ENCODE data around the gene DHX8.

Gene DHX8

DNA sequence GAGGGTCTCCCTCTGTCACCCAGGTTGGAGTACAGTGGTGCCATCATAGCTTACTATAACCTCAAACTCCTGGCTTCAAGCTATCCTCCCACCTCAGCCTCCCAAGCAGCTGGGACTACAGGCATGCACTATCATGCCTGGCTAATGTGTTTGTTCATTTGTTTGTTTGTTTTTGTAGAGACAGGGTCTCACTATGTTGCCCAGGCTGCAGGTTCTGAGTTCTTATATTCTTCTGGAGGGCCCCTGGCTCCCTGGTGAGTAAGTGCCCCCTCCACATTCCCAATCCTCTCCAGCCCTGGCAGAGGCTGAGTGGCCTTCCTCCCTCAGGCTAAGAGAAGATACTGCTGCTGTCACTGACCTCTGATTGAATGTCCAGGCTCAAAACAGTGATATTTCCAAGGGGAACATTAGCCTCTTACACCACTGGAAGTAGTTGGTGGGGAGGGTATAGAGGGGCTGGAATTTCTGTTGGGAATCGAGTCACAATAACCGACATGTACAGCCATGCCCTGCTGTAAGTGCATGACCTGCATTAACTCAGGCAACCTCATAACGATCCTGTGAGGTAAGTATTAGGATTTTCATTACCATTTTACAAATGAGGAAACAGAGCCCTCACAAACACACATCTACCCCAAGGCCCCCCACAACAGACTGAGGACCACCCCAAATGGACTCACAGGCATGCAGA, 65.1 kb downstream of the DHX8 start:
- no peak for DNase-seq

DNA sequence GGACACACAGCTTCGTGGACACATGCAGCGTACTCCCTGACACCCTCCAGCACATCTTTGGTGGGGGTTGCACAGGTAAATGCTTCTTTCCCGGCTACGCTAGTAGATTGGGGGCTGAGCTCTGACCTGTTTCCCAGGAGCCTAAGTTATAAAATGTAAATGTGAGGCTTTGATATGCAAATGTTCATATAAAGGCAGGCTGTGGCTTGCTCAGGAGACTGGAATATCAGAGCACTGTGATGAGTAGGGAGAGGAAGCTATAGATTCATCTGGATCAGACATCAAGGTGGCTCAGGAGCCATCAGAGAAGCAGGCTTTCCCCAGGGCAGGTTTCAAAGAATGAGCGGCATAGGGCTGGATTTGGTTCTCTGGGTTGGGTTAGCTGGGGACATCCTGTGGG, 65.7 kb downstream of the DHX8 start:
- DNase-seq: no peak

DNA sequence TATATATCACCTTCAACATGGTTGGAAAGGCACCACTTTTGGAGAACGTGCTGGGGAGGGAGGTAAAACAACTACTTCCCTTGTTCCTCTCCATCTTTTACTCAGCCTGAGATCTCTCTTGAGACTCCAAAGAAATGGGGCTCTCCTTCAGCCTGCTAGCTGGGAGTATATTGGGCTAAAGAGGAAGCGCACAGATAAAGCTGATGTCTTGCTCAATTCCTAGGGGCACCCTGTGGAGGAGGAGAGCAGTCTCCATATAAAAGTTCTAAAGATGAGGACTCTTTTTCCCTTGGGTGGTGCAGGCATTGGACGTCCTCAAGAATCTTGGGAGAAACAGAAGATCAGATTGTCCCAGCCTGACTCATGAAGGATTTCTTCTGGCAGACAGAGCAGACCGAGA, 67.0 kb downstream of the DHX8 start:
- DNase-seq: no peak

DNA sequence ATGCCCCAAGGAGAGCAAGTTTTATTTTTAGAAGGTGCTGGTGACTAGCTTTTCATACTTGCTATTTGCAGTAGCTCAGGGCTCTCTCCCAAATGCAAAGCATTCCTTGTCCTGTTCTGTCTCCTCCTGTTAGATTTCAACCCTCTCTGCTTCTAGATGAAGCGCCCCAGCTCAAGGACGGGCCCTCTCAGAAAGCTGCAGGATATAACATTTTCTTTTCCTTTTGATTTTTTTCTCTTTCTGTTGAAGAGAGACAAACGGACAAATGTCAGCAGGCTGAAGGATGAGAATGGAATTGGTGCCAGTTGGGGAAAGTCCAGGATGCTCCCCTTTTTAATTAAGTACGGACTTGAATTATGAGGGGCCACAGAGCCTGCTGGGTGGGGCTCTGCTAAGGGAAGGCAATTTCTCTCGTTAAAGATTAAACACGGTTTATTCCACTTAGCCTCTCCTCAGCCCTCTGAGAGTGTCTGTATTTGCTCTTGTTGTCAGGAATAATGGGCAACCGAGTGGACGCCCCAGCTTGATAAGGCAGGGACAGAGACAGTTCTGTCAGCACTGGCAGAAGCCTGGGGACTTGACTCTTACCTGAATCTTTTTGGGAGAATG, 68.6 kb downstream of the DHX8 start:
- DNase-seq: no peak

DNA sequence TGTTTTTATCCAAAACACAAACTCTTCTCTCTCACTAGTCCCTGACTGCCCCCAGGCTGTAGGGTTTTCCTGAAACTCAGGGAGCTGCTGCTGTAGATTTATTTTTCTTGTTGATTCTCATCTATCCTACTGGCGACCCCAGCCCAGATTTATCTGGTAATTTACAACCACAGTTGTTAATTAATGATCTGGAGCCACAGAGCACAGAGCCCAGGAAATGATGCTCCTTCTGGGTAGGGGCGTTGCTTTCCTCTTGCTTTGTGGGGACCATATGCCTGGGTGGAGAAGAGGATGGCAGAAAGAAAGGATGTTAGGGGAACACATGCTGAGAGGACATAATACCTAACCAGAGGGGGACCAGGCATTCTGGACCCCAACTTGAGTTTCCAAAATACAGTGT, 69.8 kb downstream of the DHX8 start:
- no peak for DNase-seq

DNA sequence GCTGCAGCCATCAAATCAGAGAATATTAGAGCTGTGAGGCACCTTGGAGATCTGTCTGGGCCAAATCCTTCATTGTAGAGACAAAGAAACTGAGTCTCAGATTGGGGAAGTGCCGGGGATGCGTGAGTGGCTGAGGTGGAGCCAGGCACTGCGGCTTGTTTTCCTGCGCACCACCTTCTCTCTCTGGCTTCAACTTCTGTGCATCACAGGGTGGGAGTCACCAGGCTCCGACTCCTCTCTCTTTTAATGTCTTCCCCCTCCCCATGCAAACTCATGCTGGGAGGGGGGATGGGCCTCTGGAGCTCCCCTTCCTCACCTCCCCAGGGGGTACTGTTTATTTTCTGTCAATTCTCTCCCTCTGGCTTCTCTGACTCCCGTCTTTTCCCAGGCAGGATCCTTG, 71.1 kb downstream of the DHX8 start:
- no peak for DNase-seq

DNA sequence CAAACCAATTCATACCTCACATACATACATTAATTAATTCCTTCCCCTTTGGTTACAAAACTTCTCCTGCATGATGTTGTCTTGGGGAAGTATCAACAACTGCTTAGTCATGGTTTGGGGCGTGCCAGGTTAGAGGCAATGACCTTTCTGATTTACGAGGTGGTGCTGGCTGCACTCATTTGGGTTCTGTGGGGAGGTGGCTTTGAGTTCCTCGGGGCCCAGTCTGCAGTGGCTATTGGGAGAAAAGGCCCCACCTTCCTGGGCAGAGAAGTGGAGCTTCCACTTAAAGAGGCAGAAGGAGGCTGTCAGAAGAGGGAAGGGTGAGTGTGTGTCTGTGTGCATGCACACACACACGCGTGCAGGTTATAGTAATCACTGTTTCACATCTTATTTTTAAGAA, 72.5 kb downstream of the DHX8 start:
- DNase-seq: peak; percentile 24 to 67

DNA sequence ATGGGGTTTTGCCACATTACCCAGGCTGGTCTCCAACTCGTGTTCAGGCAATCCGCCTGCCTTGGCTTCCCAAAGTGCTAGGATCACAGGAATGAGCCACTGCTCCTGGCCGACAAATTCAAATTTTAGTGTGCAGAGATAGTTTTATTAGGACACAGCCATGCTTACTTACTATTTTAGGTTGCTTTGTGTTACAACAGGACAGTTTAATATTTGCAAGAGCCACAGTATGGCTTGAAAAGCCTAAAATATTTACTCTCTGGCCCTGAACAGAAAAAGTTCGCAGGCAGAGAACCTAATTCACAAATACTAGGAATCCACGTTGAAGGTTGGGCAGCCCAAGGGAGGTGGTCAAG, 75.0 kb downstream of the DHX8 start:
- no peak for DNase-seq

DNA sequence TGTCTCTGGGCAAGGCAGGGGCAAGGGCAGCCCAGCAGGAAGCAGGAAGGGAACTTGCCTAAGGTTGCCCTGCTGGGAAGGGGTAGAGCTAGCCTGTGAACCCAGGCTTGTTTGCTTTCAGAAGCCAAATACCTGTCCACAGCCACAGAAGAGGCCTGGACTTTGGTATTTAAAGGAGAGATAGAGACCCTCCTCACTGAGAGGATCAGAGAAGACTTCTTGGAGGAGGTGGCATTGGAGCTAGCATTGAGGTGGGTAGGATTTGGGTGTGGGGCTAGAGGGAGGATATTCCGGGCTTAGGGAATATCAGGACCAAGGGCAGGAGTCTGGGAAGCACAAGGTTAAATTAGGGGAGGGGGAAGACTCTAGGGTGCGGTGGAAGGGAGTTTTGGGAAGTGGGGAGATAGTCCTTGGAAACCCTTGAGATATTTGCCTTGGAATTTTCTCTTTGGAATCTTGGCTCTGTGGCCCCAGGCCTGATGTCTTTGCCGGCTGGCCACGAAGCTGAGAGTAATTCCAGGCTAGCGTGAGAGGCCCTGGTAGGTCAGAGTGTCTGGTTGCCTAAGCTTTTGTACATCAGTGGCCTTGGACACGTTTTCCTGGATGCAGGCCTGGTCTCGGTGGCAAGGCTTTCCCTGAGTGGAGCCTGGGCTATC, 75.5 kb downstream of the DHX8 start:
- no peak for DNase-seq

DNA sequence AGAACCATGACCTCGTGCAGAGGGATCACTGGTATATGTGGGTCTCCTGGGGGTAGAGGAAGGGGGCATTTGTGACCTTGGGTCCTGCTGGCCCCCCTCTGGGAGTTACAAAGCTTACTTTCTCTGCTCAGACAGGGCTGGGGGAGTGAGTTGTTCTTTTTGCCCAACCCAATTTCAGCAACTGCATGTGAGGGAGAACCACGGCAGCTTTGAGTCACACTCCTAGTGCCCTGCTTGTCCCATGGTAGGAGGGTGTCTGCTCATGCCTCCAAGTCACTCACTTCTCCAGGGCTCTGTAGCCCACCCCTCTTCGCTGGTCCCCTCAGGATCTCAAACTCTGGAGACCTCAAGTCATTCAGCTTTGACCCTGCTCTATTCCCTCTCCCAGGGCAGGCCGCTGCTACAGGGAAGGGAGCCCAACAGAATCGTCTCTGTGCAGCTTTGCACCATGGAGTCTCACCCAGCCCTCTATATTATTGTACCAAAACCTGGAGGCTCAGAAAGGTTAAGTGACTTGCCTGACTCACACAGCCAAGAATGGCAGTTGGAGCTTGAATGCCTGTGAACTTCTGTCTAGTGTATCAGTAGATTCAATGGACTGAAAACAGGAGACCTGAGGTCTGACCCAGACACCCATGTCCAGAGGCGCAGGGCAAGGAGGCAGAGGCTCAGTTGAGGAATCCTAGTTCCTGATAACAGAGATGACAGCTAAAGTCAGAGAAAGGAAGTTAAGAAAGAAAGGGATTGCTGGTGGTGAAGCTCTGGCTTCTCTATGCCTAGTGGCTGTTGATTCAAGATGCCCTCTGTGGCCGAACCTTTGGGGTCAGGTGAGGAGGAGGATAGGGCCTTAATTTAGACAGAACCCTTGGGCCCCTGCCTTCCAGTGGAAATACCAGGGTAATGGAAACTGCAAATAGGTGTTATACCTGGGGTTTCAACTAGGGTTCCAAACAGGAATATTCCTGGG, 77.0 kb downstream of the DHX8 start:
- DNase-seq: no peak

DNA sequence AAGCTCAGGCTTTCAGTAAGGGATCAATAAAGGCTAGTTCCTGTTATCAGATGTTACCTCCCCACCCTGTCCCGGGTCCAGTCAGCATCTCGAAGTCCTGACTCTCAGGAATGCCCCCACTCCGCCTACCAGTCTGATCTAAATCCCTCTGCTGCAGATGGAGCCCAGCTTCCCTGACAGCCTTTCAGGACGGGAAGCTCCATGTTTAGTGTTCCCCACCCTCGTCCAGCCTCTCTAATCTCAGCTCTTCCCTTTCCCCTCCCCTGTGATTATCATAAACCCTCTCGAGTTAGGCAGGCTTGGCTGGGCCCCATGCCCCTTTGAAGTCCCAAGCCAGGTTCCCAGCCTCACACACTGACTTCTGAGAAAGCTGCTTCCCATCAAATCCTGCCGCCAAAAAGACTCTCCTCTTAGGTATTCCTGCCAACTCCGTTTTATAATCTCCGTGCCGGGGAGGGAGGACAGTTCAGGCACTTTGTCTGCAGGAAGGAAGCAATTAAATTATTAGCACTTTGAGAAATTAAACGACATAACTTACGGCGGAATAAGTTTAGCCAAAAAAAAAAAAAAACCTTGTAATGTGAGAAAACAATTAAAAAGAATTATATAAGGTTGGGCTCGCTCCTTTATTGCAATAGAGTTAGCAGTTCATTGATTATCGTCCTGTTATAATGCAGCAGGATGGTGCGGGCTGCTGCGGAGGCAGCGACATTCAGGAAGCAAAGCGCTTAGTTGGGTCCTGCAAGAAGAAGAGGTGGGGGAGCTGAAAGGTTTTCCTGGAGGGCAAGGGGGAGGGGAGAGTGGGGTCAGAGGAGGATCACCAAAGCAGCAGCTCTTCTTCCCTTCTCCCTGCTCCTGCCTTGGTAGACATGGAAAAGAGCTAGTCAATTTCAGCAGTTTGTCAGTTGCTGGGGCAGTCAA, 79.2 kb downstream of the DHX8 start:
- DNase-seq: no peak

DNA sequence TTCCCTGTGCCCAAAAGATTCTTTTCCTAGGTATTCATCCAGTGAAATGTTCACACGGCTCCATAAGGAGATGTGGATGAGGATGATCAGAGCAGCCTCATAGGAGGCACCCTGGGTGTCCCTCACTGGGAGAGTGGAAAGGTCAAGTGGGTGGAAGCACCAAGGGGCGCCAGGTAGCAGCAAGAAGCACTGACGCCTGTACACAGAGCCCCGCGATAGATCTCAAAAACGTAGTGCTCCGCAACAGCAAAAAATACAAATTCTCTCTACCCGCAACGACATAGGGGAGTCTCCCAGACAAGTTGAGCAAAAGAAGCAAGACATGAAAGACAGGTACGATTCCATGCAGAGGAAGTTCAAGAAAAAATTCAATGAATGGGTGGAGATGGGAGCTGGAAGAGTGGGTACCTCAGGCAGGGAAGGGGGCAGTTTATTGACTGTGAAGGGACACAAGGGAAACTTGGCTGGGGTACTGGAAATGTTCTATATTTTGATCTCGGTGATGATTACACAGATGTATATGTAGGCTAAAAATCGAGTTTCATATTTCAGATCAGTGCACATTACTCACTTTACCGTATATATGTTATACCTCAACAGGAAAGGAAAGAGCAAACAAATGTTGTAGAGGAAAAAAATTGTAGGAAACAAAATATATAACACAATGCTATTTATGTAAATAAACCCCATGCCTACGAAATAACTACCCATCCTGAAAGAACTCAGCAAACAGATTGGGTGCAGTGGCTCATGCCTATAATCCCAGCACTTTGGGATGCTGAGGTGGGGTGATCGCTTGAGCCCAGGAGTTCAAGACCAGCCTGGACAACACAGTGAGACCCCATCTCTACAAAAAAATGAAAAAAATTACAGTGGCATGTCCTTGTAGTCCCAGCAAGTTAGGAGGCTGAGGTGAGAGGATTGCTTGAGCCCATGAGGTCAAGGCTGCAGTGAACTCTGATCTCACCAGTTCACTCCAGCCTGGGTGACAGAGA, 80.1 kb downstream of the DHX8 start:
- DNase-seq: no peak

DNA sequence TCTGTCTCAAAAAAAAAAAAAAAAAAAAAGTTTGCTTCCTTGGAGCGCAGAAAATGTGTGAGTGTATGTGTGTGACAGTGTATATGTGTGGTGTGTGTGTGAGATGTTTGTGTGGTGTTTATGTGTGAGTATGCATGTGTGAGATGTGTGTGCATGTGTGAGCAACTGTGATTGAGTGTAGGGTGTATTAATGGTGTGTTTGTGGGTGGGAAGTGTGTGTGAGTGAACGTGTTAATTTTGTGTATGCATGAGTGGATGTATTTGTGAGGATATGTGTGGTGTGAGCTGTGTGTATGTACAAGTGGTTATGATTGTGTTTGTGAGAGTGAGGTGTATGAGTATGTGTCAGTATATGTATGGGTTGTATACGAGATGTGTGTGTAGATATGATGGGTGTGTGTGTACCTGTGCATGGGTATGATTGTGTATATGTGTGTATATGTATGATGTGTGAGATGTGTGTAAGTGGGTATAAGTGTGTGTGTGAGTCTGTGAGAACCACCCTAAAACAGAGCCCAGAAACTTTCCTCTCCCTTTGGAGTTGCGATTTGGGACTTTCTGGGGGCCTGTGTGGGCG, 84.8 kb downstream of the DHX8 start:
- DNase-seq: no peak

DNA sequence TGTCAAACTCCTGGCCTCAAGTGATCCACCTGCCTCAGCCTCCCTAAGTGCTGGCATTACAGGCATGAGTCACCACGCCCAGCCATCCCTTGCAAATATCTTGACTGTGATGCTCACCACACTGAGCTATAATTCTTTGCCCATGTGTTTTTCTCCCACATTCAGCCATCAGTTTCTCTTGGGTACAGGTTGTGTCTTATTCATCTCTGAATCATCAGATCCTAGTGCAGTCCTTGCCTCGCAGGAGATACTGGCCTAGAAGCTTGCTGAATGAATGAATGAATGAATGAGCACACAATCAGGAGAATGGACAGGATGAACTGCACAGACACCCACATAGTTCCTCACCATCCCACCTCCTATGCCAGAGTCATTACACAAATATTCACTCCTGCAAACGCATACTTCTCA, 86.7 kb downstream of the DHX8 start:
- no peak for DNase-seq

DNA sequence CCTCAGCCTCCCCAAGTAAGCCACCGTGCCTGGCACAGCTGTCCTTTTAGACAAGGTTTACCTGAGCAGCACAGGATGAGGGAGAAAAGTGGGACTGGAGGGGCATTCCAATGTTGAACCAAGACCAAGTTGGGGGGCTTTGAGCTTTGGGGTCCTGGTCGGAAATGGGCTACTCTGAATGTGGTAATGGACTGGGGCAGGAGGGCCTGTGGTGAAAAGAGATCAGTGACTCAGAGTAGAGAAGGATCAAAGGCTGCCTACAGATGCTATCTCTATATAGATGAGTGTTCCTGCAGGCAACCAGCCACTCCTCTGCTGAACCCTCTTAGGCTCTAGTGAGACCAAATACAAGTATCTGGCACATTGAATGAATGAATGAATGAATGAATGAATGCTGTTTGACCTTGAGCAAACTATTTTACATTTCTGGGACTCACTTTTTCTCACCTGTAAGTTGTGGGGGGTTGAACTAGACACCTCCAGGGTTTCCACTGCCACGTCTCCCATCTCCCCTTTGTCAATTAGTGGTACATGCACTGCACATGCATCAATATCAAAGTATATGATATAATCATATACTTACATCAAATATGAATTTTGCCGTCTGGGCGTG, 88.7 kb downstream of the DHX8 start:
- DNase-seq: no peak

DNA sequence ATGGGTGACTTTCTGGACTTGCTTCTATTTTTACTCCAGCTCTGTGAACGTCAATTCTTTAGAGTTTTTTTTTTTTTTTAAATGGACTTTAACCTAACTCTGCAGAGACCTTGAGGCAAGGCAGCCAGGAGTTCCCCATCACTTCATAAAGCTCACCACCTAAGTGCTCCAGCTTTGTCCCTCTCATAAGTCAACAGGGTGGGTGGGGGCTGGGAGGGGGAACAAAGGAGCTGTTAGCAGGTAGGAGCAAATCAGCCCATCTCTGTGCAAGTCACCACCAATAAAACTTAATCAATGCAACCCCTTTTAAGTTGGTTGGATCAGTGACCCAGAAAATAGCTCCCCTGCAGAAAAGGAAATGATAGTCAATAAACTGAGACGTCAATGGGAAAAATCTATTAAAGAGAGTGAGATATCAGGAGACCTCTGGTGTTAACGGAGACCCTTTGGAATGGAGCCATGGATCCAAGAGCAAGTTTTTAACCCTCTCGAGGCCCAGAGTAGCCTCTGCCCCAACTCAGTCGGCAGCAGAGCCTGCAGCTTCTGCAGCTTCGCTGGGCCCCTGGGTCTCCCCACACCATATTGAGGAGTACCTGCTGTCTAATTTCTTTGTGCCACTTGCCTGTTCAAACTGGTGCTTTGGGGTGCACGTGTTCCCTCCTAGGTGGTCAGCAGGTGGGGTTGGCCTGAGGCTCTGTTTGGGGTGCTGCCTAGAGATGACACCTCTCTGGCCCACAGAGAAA, 90.0 kb downstream of the DHX8 start:
- DNase-seq: no peak

DNA sequence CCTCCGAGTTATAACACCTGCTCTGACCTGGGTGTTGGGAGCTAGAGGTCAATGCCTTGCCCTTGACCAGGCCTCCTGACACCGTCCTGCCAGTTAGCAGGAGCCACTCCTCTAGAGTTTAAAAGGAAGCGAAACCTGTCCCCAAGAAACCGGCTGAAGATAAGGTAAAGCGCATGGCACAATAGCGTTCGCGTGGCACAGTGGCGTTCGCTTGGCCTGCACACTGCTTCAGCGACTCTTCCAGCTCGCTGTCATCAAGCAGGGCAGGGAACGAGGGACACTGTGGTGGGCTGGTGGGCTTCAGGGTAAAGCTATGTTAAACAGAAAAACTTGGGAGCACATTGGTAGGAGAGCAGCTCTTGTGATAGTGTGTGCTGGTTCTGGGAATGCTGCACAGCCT, 90.6 kb downstream of the DHX8 start:
- no peak for DNase-seq

DNA sequence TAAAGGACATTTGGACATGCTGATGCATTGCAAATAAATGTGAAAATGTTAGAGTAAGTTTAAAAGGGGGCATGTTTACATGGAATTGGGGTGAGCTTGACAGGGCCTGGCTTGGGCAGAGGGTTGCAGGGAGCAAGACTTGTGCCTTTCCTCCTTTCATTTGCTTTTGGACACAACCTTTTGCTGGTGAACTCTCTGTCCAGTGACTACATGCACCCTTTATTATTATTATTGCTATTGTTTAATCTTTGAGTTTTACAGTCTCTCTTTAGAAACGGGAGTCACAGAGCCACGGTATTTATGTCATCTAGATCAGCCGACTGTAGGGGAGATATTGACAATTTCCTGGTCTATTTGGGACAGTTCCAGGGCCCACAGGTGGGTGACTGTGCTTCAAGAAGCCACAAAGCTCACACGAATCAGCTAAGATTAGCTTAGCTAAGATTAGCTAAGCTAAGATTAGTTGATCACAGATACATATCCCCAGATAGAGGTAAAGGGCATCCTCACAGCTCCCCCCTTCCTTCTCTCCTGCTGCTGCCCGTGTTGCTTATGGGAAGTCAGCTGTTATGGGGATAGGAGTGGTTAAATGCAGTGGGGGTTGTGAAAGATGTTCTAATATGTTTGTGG, 91.2 kb downstream of the DHX8 start:
- DNase-seq: no peak
